Body of pancreas (tissue), 4 donors: ENCODE data around the gene NTPCR.

Experiments used
- CTCF ChIP-seq, 7 experiments: fragments of 450-650 bp in 4 of 7; fragments of 200-600 bp in 3 of 7; sonication (generic) in 3 of 7; IDR thresholded peaks; one replicate each; pipeline ENCODE4 v1.5.1; 2016 to 2019; ENCODE audit warnings: antibody characterized with exemption in 7 of 7
- POLR2A ChIP-seq, 3 donors: fragments of 450-650 bp; IDR thresholded peaks; one replicate each; pipeline ENCODE4 v1.6.1; 2016; ENCODE audit warnings: antibody characterized with exemption in 3 of 3, mild to moderate bottlenecking in 2 of 3

GRCh38 chr1:232951180-232951579 is 769 bp downstream of the NTPCR start:
- TF ChIP-seq CTCF (IDR thresholded peaks at IDR 0.05) (no peak), POLR2A (IDR thresholded peaks at IDR 0.05) (no peak)
